ENCODE measurements around the gene RNFT2.

The RNFT2 gene

DNA sequence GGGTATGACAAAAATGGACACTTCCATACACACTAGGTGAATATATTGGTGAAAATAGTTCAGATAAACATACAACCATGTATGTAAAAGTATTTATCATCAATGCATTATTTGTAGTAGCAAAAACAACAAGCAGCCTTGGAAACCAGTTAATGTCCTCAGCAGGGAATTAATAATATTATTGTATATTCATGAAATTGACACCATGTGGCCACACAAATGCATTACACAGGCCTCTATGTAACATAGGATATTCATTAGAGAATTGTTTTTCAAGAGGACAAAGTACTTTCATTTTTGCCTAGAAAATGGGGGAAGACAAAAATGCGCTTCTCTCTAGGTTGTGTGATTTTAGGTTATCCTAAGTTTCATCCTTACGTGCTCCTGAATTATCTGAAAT lies 24.6 kb upstream of the RNFT2 start:
- Histone ChIP-seq H3K36me3 (peaks cover 22% of the 10 kb centered on the region), H3K4me3 (ENCODE audit: low read depth, low read length) (no peak overlapping the region), H3K27ac (no peak overlapping the region), H3K27me3 (ENCODE audit: insufficient read depth, low read depth, severe bottlenecking) (no peaks in the 10 kb centered on the region), H3K9me3 (ENCODE audit: severe bottlenecking) (no peaks in the 10 kb centered on the region)
- DNase-seq = no peak
- TF ChIP-seq, protein P1, sequence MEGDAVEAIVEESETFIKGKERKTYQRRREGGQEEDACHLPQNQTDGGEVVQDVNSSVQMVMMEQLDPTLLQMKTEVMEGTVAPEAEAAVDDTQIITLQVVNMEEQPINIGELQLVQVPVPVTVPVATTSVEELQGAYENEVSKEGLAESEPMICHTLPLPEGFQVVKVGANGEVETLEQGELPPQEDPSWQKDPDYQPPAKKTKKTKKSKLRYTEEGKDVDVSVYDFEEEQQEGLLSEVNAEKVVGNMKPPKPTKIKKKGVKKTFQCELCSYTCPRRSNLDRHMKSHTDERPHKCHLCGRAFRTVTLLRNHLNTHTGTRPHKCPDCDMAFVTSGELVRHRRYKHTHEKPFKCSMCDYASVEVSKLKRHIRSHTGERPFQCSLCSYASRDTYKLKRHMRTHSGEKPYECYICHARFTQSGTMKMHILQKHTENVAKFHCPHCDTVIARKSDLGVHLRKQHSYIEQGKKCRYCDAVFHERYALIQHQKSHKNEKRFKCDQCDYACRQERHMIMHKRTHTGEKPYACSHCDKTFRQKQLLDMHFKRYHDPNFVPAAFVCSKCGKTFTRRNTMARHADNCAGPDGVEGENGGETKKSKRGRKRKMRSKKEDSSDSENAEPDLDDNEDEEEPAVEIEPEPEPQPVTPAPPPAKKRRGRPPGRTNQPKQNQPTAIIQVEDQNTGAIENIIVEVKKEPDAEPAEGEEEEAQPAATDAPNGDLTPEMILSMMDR (IDR thresholded peaks at IDR 0.05; ENCODE audit: low read depth, low read length) = no peak

DNA sequence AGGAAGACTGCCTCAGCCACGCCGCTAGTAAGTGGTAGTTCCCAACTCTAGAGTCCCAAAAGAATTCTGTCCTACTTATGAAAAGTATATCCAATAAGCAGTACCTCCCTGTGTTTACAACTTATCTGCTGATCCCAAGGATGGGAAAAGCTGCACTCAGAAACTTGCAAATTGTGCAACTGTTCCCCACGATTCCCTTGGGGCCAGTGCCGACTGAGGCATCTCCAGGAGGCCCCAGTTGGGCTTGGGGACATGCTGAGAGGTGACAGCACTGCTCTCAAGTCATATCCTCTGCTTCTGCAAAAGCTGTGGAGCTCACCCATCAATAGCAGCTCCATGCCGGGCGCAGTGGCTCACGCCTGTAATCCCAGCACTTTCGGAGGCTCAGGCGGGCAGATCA lies 23.9 kb upstream of the RNFT2 start:
- TF ChIP-seq, protein P1 (IDR thresholded peaks at IDR 0.05; ENCODE audit: low read depth, low read length) = no peak
- no peaks in the 10 kb centered on the region for H3K27me3 ChIP-seq (ENCODE audit: insufficient read depth, low read depth, severe bottlenecking)
- H3K36me3 ChIP-seq = peaks cover 22% of the 10 kb centered on the region
- no peaks in the 10 kb centered on the region for H3K9me3 ChIP-seq (ENCODE audit: severe bottlenecking)
- no peak overlapping the region for H3K4me3 ChIP-seq (ENCODE audit: low read depth, low read length)
- H3K27ac ChIP-seq = no peak overlapping the region
- DNase-seq = no peak

DNA sequence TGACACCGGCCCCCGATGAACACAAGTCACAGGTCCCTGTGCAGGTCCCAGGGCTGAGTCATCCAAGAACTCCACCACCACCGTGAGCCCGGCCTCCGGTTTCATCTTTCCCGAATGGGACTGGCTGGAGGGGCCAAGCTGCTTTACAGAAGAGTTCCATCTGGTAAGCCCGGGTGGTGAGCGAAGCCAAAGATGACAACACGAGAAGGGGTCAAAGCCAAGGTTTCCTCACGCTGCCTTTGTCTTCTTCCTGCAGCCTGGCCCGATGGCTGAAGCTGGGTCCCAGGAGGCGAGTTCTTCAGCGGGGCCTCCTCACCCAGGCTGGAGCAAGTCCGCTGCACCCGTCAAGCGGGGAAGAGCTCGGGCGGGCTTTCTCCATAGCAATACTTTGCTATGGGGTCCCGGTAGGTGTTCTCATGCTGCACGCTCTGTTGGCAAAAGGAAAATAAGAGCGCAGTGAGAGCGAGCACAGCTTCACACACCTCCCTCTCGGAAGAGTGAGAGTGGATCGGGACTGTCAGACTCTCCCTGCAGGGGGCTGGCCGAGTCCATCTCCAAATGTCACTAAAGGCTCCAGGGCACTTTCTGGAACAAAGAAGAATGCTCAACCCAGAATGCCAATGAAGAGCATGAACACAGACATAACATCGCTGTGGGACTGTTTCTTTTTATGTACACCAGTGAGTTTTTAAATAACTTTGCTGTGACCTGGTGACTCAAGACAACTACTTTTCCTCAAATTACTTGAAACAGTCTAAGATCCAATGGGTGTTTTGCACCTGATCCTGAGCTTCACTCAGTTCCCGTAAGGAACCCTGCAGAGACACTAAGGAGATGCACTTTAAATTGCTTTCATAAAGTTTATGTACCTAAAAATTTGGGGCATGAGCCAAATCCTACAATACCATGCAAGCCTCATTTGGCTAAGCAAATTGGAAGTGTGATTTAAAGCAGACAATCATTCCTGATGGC lies 20.4 kb upstream of the RNFT2 start:
- H3K27ac ChIP-seq = no peak overlapping the region
- TF ChIP-seq, protein P1 (IDR thresholded peaks at IDR 0.05; ENCODE audit: low read depth, low read length) = no peak
- no peaks in the 10 kb centered on the region for H3K9me3 ChIP-seq (ENCODE audit: severe bottlenecking)
- no peak for DNase-seq
- H3K4me3 ChIP-seq (ENCODE audit: low read depth, low read length) = no peak overlapping the region
- H3K36me3 ChIP-seq = peaks cover 42% of the 10 kb centered on the region
- no peaks in the 10 kb centered on the region for H3K27me3 ChIP-seq (ENCODE audit: insufficient read depth, low read depth, severe bottlenecking)

DNA sequence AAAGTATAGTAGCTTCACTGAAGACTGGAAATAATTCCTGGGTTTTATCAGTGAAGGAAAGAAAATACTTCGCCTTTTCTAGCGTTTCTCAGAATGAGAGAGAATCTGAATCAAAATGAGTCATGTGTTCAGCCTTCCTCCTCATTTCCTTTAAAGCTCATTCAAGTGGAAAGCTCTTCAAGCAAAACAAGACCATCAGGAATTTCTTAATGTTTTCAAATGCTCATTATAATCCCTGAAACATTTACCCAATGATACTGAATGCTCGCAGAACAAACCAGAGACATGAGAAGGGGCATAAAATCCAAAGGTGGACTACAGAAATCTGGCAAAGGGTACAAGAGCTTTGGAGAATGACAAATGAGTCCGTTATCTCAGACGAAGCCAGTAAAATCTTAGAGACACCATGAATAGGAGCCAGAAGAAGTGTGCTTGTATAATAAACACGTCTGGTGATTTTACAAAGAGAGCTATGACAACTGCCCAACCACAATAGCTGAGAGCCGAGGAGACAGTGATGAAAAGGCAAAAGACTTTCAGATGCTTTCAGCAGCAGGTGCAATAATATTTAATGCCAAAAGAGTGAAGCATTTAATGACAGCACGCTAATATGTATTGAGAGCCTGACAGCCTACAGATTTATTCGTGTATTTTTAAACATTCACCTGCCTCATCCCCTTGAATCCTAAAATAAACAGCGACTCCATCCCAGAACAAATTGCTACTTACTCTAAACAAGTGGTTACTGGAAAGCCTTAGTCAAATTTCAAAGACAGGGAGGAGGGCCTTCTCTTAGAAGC lies 19.3 kb upstream of the RNFT2 start:
- TF ChIP-seq, protein P1 (IDR thresholded peaks at IDR 0.05; ENCODE audit: low read depth, low read length) = no peak
- H3K4me3 ChIP-seq (ENCODE audit: low read depth, low read length) = no peak overlapping the region
- H3K36me3 ChIP-seq = peaks cover 42% of the 10 kb centered on the region
- H3K27ac ChIP-seq = no peak overlapping the region
- H3K9me3 ChIP-seq (ENCODE audit: severe bottlenecking) = no peaks in the 10 kb centered on the region
- no peak for DNase-seq
- H3K27me3 ChIP-seq (ENCODE audit: insufficient read depth, low read depth, severe bottlenecking) = no peaks in the 10 kb centered on the region

DNA sequence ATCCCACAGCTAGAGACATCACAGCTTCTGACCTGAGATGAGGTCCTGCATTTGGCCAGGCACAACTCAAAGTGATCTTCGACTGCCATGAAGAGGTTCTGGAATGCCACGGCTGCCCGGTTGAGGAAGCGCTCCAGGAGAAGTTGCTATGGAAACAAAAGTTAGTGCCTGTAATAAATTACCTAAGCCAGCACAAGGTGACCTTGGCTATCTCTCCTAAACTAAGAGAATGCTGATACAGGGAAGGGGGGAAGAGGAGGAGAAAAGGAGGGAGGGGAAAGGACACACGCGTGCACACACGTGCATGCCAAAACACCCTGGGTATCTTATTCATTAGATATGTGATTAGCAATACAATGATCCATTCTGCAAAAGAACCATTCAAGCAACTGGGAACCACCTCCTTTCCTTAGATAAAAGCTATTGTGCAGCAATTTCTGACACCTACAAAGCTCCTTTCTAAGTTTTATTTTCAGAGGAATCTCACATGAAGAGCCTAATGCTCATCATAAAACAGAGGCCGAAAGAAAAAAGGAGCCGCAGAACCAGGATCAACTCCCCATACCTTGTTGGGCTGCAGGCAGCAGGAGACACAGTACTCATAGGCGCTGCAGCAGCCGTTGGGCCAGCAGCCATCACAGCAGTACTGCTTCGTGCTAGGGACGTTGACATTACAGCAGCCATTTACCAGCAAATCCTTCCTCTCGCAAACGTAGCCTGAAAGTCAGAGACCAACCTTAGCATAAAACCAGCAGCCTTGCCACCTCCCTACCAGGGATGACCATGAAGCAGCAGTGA lies 18.2 kb upstream of the RNFT2 start:
- TF ChIP-seq, protein P1 (IDR thresholded peaks at IDR 0.05; ENCODE audit: low read depth, low read length) = no peak
- Histone ChIP-seq H3K9me3 (ENCODE audit: severe bottlenecking) (no peaks in the 10 kb centered on the region), H3K27me3 (ENCODE audit: insufficient read depth, low read depth, severe bottlenecking) (no peaks in the 10 kb centered on the region), H3K27ac (no peak overlapping the region), H3K4me3 (ENCODE audit: low read depth, low read length) (no peak overlapping the region), H3K36me3 (peaks cover 42% of the 10 kb centered on the region)
- DNase-seq = no peak
